ENCODE results near the gene RUFY3.

DNA sequence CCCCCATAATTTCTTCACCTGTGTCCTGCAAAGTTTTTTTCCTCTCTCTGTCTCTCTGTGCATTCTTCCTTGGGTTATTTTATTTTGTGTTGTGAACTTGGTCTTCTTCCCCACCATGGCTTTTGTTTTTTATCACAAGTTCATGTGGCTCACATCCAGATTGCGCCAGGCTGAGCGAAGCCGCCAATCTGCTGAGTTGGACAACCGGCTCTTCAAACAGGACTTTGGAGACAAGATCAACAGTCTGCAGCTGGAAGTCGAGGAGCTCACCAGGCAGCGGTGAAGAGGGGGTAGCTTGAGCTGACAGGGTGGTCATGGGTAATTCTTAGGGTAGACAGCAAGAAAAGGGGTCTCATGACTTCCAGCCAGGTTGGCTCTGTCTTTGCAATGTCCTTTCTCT is 71.9 kb downstream of the RUFY3 start:
- no peak for TF ChIP-seq REST (tag by site-specific recombination; IDR thresholded peaks at IDR 0.05)
- no peak for TF ChIP-seq ZNF626 (tag by site-specific recombination; IDR thresholded peaks at IDR 0.05)
- TF ChIP-seq, protein P1, sequence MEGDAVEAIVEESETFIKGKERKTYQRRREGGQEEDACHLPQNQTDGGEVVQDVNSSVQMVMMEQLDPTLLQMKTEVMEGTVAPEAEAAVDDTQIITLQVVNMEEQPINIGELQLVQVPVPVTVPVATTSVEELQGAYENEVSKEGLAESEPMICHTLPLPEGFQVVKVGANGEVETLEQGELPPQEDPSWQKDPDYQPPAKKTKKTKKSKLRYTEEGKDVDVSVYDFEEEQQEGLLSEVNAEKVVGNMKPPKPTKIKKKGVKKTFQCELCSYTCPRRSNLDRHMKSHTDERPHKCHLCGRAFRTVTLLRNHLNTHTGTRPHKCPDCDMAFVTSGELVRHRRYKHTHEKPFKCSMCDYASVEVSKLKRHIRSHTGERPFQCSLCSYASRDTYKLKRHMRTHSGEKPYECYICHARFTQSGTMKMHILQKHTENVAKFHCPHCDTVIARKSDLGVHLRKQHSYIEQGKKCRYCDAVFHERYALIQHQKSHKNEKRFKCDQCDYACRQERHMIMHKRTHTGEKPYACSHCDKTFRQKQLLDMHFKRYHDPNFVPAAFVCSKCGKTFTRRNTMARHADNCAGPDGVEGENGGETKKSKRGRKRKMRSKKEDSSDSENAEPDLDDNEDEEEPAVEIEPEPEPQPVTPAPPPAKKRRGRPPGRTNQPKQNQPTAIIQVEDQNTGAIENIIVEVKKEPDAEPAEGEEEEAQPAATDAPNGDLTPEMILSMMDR (tag by site-specific recombination; IDR thresholded peaks at IDR 0.05), result no peak
